MCF 10A (cell line): ENCODE data around the gene ZNF462. TPM values are rescaled to one million over a fixed set of nuclear protein-coding genes. Genes with fewer than 3 reads are reported as not detected.

Experiments used
- BruUV-seq: library from RNA; stranded (reverse); fragments of 400-500 nt; replicated peaks from 2 replicates; lab custom pipeline; 2021; lab: Mats Ljungman, UMichigan
- CTCF ChIA-PET: fragments of 300-600 bp; sonication (Branson Sonifier 250); formaldehyde crosslinking; extraction: SDS; loops from one replicate; lab custom pipeline; 2021; ENCODE audit warnings: antibody characterized with exemption, inconsistent platforms; lab: Yijun Ruan, JAX
- POLR2A ChIA-PET: fragments of 300-600, 350-650 bp; sonication (Branson Sonifier 250); formaldehyde crosslinking; extraction: SDS; loops from one replicate; lab custom pipeline; 2020; ENCODE audit warnings: antibody characterized with exemption, inconsistent platforms; lab: Yijun Ruan, JAX
- DNase-seq: peaks from one replicate; pipeline ENCODE4 v3.0.0-alpha.2; 2018; ENCODE audit not compliant: unreplicated experiment
- H3K27ac Mint-ChIP-seq: one replicate; pipeline ENCODE4 v1.8.0; 2022; ENCODE audit warnings: mild to moderate bottlenecking, low read depth, mixed read lengths; ENCODE audit not compliant: unreplicated experiment
- H3K27me3 Mint-ChIP-seq: one replicate; pipeline ENCODE4 v1.8.0; 2022; ENCODE audit warnings: mixed read lengths; ENCODE audit not compliant: insufficient read depth, unreplicated experiment
- H3K36me3 Mint-ChIP-seq: one replicate; pipeline ENCODE4 v1.8.0; 2022; ENCODE audit warnings: mild to moderate bottlenecking, moderate library complexity, mixed read lengths; ENCODE audit not compliant: insufficient read depth, unreplicated experiment
- H3K4me1 Mint-ChIP-seq: one replicate; pipeline ENCODE4 v1.8.0; 2022; ENCODE audit warnings: mixed read lengths; ENCODE audit not compliant: insufficient read depth, unreplicated experiment
- H3K4me3 Mint-ChIP-seq: one replicate; pipeline ENCODE4 v1.8.0; 2022; ENCODE audit warnings: mild to moderate bottlenecking, moderate library complexity, mixed read lengths; ENCODE audit not compliant: unreplicated experiment
- H3K9me3 Mint-ChIP-seq: one replicate; pipeline ENCODE4 v1.8.0; 2022; ENCODE audit warnings: mixed read lengths; ENCODE audit not compliant: unreplicated experiment
- intact Hi-C: fragments of 100-400 bp; cut with micrococcal nuclease; formaldehyde crosslinking; loops from 2 replicates; pipeline ENCODE4 v1.14.1; 2022
- total RNA-seq: library from RNA; stranded (reverse); gene quantifications from 2 replicates; pipeline ENCODE4 v1.2.3, GENCODE V29; 2022
- TF ChIP-seq, protein P1 (sequence below): fragments of 200-600 bp; IDR thresholded peaks from one replicate; pipeline ENCODE4 v1.8.0; 2022; ENCODE audit warnings: antibody characterized with exemption, mild to moderate bottlenecking; ENCODE audit not compliant: unreplicated experiment

ZNF462 gene
- total RNA-seq, 1 experiment from 2014 or later: 47.2 TPM

DNA sequence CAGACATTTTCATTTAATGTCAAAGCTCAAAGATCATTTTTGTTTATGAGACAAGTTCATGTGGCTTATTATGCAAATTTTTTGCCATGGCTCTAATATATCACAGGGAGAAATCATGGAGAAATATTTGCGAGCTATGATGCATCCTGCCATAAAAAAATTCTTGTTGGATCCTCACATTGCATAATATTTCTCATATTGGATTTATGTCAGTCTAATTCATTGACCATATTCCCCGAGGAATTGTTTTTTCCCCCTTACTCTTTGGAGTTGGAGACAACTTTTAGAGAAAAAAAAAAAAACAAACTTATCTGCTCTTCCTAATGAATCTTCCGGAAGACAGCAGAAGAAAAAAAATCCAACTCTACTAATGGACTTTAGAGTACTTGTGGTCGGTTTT is 4.3 kb downstream of the ZNF462 start:
- H3K9me3 Mint-ChIP-seq: no peaks in the 10 kb centered on the region

DNA sequence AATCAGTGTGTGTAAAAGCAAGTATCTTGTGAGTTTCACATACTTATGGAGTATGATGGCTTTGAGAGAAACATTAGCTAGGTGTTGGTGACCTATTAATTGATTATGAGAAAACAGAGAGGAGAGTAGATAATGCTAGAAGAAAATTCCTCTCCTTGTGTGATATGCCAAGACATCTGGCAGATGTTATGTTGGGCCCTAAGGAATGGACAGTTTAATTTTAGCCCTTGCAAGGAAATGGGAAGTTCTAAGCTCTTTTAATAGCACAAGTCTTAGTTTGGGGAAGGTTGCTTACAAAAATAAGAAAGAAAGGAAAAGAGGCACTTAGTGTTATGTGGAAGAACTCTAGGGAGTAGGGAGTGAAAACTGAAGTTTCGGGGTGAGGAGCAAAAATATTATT is 5.1 kb downstream of the ZNF462 start:
- no TSS peak for BruUV-seq
- Mint-ChIP-seq H3K9me3 (no peaks in the 10 kb centered on the region), H3K36me3 (peaks cover 6% of the 10 kb centered on the region), H3K4me1 (peaks cover 51% of the 10 kb centered on the region), H3K27me3 (no peaks in the 10 kb centered on the region), H3K4me3 (peak overlapping the region; percentile 43), H3K27ac (peak overlapping the region; percentile 63)
- intact Hi-C loops: loop anchor here (10.0 kb wide), 2 partner anchors 177 to 427 kb away; no protein-coding TSS in a partner anchor
- POLR2A ChIA-PET: interaction anchor here (0.7 to 18.0 kb wide), 7 partner anchors 8 to 417 kb away, joined by 3 to 710 read pairs (median 4); no protein-coding TSS in a partner anchor
- TF ChIP-seq, protein P1, sequence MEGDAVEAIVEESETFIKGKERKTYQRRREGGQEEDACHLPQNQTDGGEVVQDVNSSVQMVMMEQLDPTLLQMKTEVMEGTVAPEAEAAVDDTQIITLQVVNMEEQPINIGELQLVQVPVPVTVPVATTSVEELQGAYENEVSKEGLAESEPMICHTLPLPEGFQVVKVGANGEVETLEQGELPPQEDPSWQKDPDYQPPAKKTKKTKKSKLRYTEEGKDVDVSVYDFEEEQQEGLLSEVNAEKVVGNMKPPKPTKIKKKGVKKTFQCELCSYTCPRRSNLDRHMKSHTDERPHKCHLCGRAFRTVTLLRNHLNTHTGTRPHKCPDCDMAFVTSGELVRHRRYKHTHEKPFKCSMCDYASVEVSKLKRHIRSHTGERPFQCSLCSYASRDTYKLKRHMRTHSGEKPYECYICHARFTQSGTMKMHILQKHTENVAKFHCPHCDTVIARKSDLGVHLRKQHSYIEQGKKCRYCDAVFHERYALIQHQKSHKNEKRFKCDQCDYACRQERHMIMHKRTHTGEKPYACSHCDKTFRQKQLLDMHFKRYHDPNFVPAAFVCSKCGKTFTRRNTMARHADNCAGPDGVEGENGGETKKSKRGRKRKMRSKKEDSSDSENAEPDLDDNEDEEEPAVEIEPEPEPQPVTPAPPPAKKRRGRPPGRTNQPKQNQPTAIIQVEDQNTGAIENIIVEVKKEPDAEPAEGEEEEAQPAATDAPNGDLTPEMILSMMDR: no peak
- DNase-seq: no peak
- CTCF ChIA-PET: interaction anchor here (0.5 to 14.6 kb wide), 9 partner anchors 11 to 454 kb away, joined by 3 to 121 read pairs (median 4); no protein-coding TSS in a partner anchor

More for the DNA sequence above, 4.3 kb downstream of the ZNF462 start:
- ChIA-PET POLR2A (interaction anchor here (0.8 to 18.0 kb wide), 4 partner anchors 9 to 53 kb away, joined by 3 to 710 read pairs (median 50); no protein-coding TSS in a partner anchor), CTCF (interaction anchor here (1.1 to 14.6 kb wide), 3 partner anchors 13 to 89 kb away, joined by 4 to 121 read pairs (median 4); no protein-coding TSS in a partner anchor)
- TF ChIP-seq, protein P1: no peak
- Mint-ChIP-seq H3K4me3 (no peak overlapping the region), H3K4me1 (peaks cover 55% of the 10 kb centered on the region), H3K27me3 (no peaks in the 10 kb centered on the region), H3K36me3 (peaks cover 6% of the 10 kb centered on the region), H3K27ac (no peak overlapping the region)
- intact Hi-C loops: loop anchor here (10.0 kb wide), 2 partner anchors 178 to 428 kb away; no protein-coding TSS in a partner anchor
- no TSS peak for BruUV-seq
- no peak for DNase-seq

DNA sequence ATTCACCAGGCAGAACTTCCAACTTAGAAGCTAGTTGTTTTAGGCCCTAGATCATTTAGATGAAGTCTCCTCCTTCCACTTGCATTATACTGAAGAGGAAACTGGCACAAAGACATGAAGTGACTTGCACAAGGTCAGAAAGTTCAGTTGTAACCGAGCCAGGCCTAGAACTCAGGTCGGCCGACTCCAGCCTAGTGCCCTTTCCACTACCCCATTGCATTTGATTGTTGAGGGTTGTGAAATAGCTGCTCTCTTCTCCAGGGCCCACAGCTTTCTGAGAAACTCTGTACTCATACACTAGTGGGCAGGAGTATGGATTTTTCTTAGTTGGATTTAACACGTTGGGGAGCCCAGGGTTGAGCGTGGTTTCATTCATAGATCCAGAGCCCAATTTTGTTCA is 5.6 kb downstream of the ZNF462 start:
- Mint-ChIP-seq H3K4me3 (peak overlapping the region; percentile 43), H3K27me3 (no peaks in the 10 kb centered on the region), H3K36me3 (peaks cover 6% of the 10 kb centered on the region), H3K27ac (peak overlapping the region; percentile 63), H3K9me3 (no peaks in the 10 kb centered on the region), H3K4me1 (peaks cover 51% of the 10 kb centered on the region)
- ChIA-PET CTCF (interaction anchor here (0.5 to 14.6 kb wide), 10 partner anchors 9 to 455 kb away, joined by 3 to 121 read pairs (median 4); no protein-coding TSS in a partner anchor), POLR2A (interaction anchor here (0.7 to 18.0 kb wide), 8 partner anchors 8 to 417 kb away, joined by 3 to 710 read pairs (median 4); no protein-coding TSS in a partner anchor)
- intact Hi-C loops: loop anchor here (10.0 kb wide), 2 partner anchors 176 to 426 kb away; no protein-coding TSS in a partner anchor
- BruUV-seq: no TSS peak
- TF ChIP-seq, protein P1: no peak
- DNase-seq: peak; percentile 85

DNA sequence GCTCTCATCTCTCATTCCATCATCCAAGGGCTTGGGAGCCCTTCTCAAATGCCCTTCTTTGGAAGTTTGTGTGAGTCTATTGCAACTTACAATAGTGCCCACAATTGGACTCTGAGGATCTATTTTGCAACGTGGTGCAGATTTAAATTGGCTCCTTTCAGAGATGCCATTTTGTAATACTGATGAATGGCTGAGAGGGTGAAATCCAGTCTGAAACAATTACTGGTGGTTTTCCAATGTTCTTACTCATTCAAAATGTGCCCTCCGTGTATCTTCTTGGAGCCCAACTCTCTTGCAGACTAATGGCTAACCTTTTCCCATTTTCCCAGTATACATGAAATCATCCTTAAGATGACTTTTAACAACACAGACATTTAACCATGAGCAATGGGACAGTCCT is 6.1 kb downstream of the ZNF462 start:
- Mint-ChIP-seq H3K36me3 (peaks cover 5% of the 10 kb centered on the region), H3K27me3 (no peaks in the 10 kb centered on the region), H3K27ac (peak overlapping the region; percentile 73), H3K4me3 (peak overlapping the region; percentile 43), H3K4me1 (peaks cover 52% of the 10 kb centered on the region), H3K9me3 (no peaks in the 10 kb centered on the region)
- ChIA-PET POLR2A (interaction anchor here (0.7 to 18.0 kb wide), 7 partner anchors 9 to 416 kb away, joined by 3 to 710 read pairs (median 4); no protein-coding TSS in a partner anchor), CTCF (interaction anchor here (0.5 to 14.6 kb wide), 10 partner anchors 9 to 301 kb away, joined by 3 to 121 read pairs (median 4); no protein-coding TSS in a partner anchor)
- BruUV-seq: no TSS peak
- TF ChIP-seq, protein P1: no peak
- peak; percentile 60 for DNase-seq
- intact Hi-C loops: loop anchor here (10.0 kb wide), 2 partner anchors 176 to 426 kb away; no protein-coding TSS in a partner anchor
